Neural cell (in vitro differentiated cells): ENCODE results near the gene LY9. TPM values are rescaled to one million over a fixed set of nuclear protein-coding genes. Genes with fewer than 3 reads are reported as not detected.

Experiments used
- H2AFZ ChIP-seq: fragments of 200-600, 300-800 bp; sonication (generic), shearing (Covaris generic); 2 replicates; pipeline ENCODE4 v1.6.0; 2014; ENCODE audit warnings: low read depth, mild to moderate bottlenecking, antibody characterized with exemption, low read length, moderate library complexity
- H3F3A ChIP-seq: fragments of 200-600 bp; shearing (Covaris generic); 2 replicates; pipeline ENCODE4 v1.6.1; 2016; ENCODE audit warnings: mild to moderate bottlenecking, moderate library complexity, mixed read lengths, antibody characterized with exemption, low read length; ENCODE audit not compliant: insufficient read depth, poor library complexity, severe bottlenecking
- H3K27ac ChIP-seq: fragments of 200-600, 300-800 bp; sonication (generic), shearing (Covaris generic); 2 replicates; pipeline ENCODE4 v1.5.1; 2014; ENCODE audit warnings: mild to moderate bottlenecking, low read length, moderate library complexity
- H3K27me3 ChIP-seq: fragments of 300-800, 200-600 bp; sonication (generic), shearing (Covaris generic); 2 replicates; pipeline ENCODE4 v1.6.0; 2014; ENCODE audit warnings: mild to moderate bottlenecking, low read depth, low read length, moderate library complexity; ENCODE audit not compliant: insufficient read depth
- H3K36me3 ChIP-seq: fragments of 300-800, 200-600 bp; sonication (generic), shearing (Covaris generic); 2 replicates; pipeline ENCODE4 v1.5.1; 2014; ENCODE audit warnings: mild to moderate bottlenecking, antibody characterized with exemption, low read length, moderate library complexity; ENCODE audit not compliant: insufficient read depth
- H3K4me2 ChIP-seq: fragments of 300-800, 200-600 bp; sonication (generic), shearing (Covaris generic); 2 replicates; pipeline ENCODE4 v1.6.0; 2014; ENCODE audit warnings: mild to moderate bottlenecking, low read length
- H3K4me3 ChIP-seq: fragments of 300-800, 200-600 bp; sonication (generic), shearing (Covaris generic); 2 replicates; pipeline ENCODE4 v1.5.1; 2014; ENCODE audit warnings: mild to moderate bottlenecking, low read length, moderate library complexity
- H3K79me2 ChIP-seq: fragments of 200-600 bp; shearing (Covaris generic); replicated peaks from 2 replicates; pipeline ENCODE4 v1.6.0; 2014; ENCODE audit warnings: mild to moderate bottlenecking, low read length, moderate library complexity; ENCODE audit not compliant: insufficient read depth
- H3K9ac ChIP-seq: fragments of 300-800, 200-600 bp; sonication (generic), shearing (Covaris generic); 2 replicates; pipeline ENCODE4 v1.6.1; 2016; ENCODE audit warnings: mild to moderate bottlenecking, low read length, mixed read lengths
- H3K9me2 ChIP-seq: fragments of 200-600 bp; shearing (Covaris generic); 2 replicates; pipeline ENCODE4 v1.6.1; 2016; ENCODE audit warnings: mild to moderate bottlenecking, low read length, mixed read lengths; ENCODE audit not compliant: insufficient read depth
- H3K9me3 ChIP-seq: fragments of 200-600, 300-800 bp; sonication (generic), shearing (Covaris generic); 2 replicates; pipeline ENCODE4 v1.6.1; 2016; ENCODE audit warnings: mild to moderate bottlenecking, mixed run types, low read length, moderate library complexity, mixed read lengths
- H4K20me1 ChIP-seq: fragments of 200-600 bp; shearing (Covaris generic); 2 replicates; pipeline ENCODE4 v1.6.1; 2016; ENCODE audit warnings: mild to moderate bottlenecking, mixed run types; ENCODE audit not compliant: insufficient read depth
- CTCF ChIP-seq: fragments of 450-650 bp; IDR thresholded peaks from 2 replicates; pipeline ENCODE4 v1.5.1; 2014; ENCODE audit warnings: antibody characterized with exemption, mild to moderate bottlenecking, moderate library complexity; ENCODE audit not compliant: poor library complexity, severe bottlenecking
- EP300 ChIP-seq: fragments of 450-650 bp; conservative IDR thresholded peaks from 2 replicates; pipeline ENCODE4 v1.6.1; 2014; ENCODE audit warnings: antibody characterized with exemption, mild to moderate bottlenecking, moderate library complexity; ENCODE audit not compliant: poor library complexity, severe bottlenecking
- EZH2 ChIP-seq: fragments of 200-600, 300-800 bp; shearing (Covaris generic), sonication (generic); IDR thresholded peaks from 2 replicates; pipeline ENCODE4 v1.6.1; 2014; ENCODE audit warnings: antibody characterized with exemption, low read length, borderline replicate concordance, mild to moderate bottlenecking; ENCODE audit not compliant: insufficient read depth, poor library complexity, severe bottlenecking
- MXI1 ChIP-seq: fragments of 450-650 bp; conservative IDR thresholded peaks from 2 replicates; pipeline ENCODE4 v1.6.1; 2014; ENCODE audit warnings: antibody characterized with exemption, mild to moderate bottlenecking; ENCODE audit not compliant: poor library complexity, severe bottlenecking
- POLR2AphosphoS5 ChIP-seq: IDR thresholded peaks from 2 replicates; pipeline ENCODE4 v1.6.1; 2012
- RAD21 ChIP-seq: fragments of 450-650 bp; conservative IDR thresholded peaks from 2 replicates; pipeline ENCODE4 v1.6.1; 2014; ENCODE audit warnings: antibody characterized with exemption, mild to moderate bottlenecking, moderate library complexity
- REST ChIP-seq: IDR thresholded peaks from 2 replicates; pipeline ENCODE4 v1.6.1; 2012; ENCODE audit warnings: borderline replicate concordance
- SMC3 ChIP-seq: fragments of 450-650 bp; conservative IDR thresholded peaks from 2 replicates; pipeline ENCODE4 v1.6.1; 2014; ENCODE audit warnings: antibody characterized with exemption, mild to moderate bottlenecking, moderate library complexity; ENCODE audit not compliant: poor library complexity
- TAF1 ChIP-seq: IDR thresholded peaks from 2 replicates; pipeline ENCODE4 v1.6.1; 2012; ENCODE audit warnings: low read depth
- polyA plus RNA-seq: library from polyadenylated mRNA; depleted of rRNA; stranded (reverse); fragments of >200 nt; gene quantifications from 2 replicates; pipeline ENCODE4 v1.2.3, GENCODE V29; 2014

The LY9 gene
- polyA plus RNA-seq, 1 donor from 2014 or later: not detected

GRCh38 chr1:160789051-160789701 lies 6.8 kb upstream of the LY9 start:
- Histone ChIP-seq H3K27ac (no peak overlapping the region), H3K27me3 (no peaks in the 10 kb centered on the region), H3K9me3 (no peaks in the 10 kb centered on the region), H4K20me1 (no peaks in the 10 kb centered on the region), H3K9me2 (no peaks in the 10 kb centered on the region), H3K9ac (no peak overlapping the region), H3F3A (no peaks in the 10 kb centered on the region), H3K79me2 (no peaks in the 10 kb centered on the region), H3K36me3 (no peaks in the 10 kb centered on the region), H2AFZ (no peak overlapping the region), H3K4me2 (no peak overlapping the region), H3K4me3 (no peak overlapping the region)
- TF ChIP-seq CTCF: no peak
- TF ChIP-seq MXI1: no peak
- no peak for TF ChIP-seq REST
- no peak for TF ChIP-seq SMC3
- TF ChIP-seq EZH2: no peak
- TF ChIP-seq POLR2AphosphoS5: no peak
- TF ChIP-seq RAD21: no peak
- TF ChIP-seq EP300: no peak
- no peak for TF ChIP-seq TAF1

GRCh38 chr1:160789702-160790611 lies 6.0 kb upstream of the LY9 start:
- H4K20me1 ChIP-seq: no peaks in the 10 kb centered on the region
- H2AFZ ChIP-seq: no peak overlapping the region
- H3K9me2 ChIP-seq: no peaks in the 10 kb centered on the region
- H3K27ac ChIP-seq: no peak overlapping the region
- no peak for TF ChIP-seq EZH2
- TF ChIP-seq SMC3: no peak
- no peak for TF ChIP-seq EP300
- no peak for TF ChIP-seq TAF1
- no peak for TF ChIP-seq RAD21
- TF ChIP-seq POLR2AphosphoS5: no peak
- no peak for TF ChIP-seq CTCF
- H3K27me3 ChIP-seq: no peaks in the 10 kb centered on the region
- H3K9me3 ChIP-seq: no peaks in the 10 kb centered on the region
- no peak overlapping the region for H3K4me2 ChIP-seq
- H3K79me2 ChIP-seq: no peaks in the 10 kb centered on the region
- no peak overlapping the region for H3K9ac ChIP-seq
- H3K36me3 ChIP-seq: no peaks in the 10 kb centered on the region
- H3K4me3 ChIP-seq: no peak overlapping the region
- no peaks in the 10 kb centered on the region for H3F3A ChIP-seq
